Skeletal muscle tissue (tissue), 4 donors: Measurements from ENCODE around the gene KRTAP1-4. TPM values are rescaled to one million over a fixed set of nuclear protein-coding genes. Genes with fewer than 3 reads are reported as not detected.
"Not testable (repeated sequence)": the region's sequence is repeated elsewhere in the genome, so short reads cannot be mapped to it uniquely, and the experiment has no call there.

ENCODE experiments used
- H3K27ac ChIP-seq: one replicate; pipeline ENCODE4 v1.7.0; 2013; ENCODE audit warnings: mild to moderate bottlenecking, low read depth, low read length, inconsistent platforms
- H3K27me3 ChIP-seq, 3 donors: one replicate each; pipeline ENCODE4 v1.7.0; 2013; ENCODE audit warnings: low read length in 3 of 3; ENCODE audit not compliant: control insufficient read depth in 3 of 3, insufficient read depth in 3 of 3
- H3K36me3 ChIP-seq, 3 donors: one replicate each; pipeline ENCODE4 v1.7.0; 2013; ENCODE audit warnings: low read length in 3 of 3; ENCODE audit not compliant: control insufficient read depth in 3 of 3, insufficient read depth in 3 of 3
- H3K4me1 ChIP-seq, 3 donors: one replicate each; pipeline ENCODE4 v1.7.0; 2013; ENCODE audit warnings: low read length in 3 of 3, mild to moderate bottlenecking in 3 of 3; ENCODE audit not compliant: control insufficient read depth in 3 of 3, insufficient read depth in 3 of 3
- H3K4me3 ChIP-seq, 3 donors: one replicate each; pipeline ENCODE4 v1.7.0; 2013; ENCODE audit warnings: low read length in 3 of 3
- H3K9ac ChIP-seq, 3 donors: one replicate each; pipeline ENCODE4 v1.7.0; 2013; ENCODE audit warnings: low read length in 3 of 3, mild to moderate bottlenecking in 3 of 3, moderate library complexity in 2 of 3, low read depth in 1 of 3
- H3K9me3 ChIP-seq, 3 donors: one replicate each; pipeline ENCODE4 v1.7.0; 2013; ENCODE audit warnings: low read length in 3 of 3; ENCODE audit not compliant: control insufficient read depth in 3 of 3
- total RNA-seq: library from RNA; depleted of rRNA; stranded (reverse); fragments of >200 nt; gene quantifications from one replicate; pipeline ENCODE4 v1.2.3, GENCODE V29; 2014
- donor health status: Osteomylitis.

KRTAP1-4 gene
- total RNA-seq, 1 donor from 2014 or later, result not detected

GRCh38 chr17:41049110-41049509 is 19.1 kb upstream of the KRTAP1-4 start:
- no peak overlapping the region for H3K27ac ChIP-seq

GRCh38 chr17:41048441-41048840 is 18.4 kb upstream of the KRTAP1-4 start:
- no peaks in the 10 kb centered on the region for H3K4me1 ChIP-seq
- H3K9me3 ChIP-seq, result peaks cover 0 to 3% (median 0%) of the 10 kb centered on the region in 3 donors
- H3K27ac ChIP-seq, result no peak overlapping the region
- no peak overlapping the region for H3K9ac ChIP-seq
- H3K4me3 ChIP-seq, result no peak overlapping the region
- peaks cover 11 to 24% (median 14%) of the 10 kb centered on the region in 3 donors for H3K27me3 ChIP-seq
- H3K36me3 ChIP-seq, result no peaks in the 10 kb centered on the region

More at GRCh38 chr17:41049110-41049509, 19.1 kb upstream of the KRTAP1-4 start:
- H3K4me3 ChIP-seq, result no peak overlapping the region
- no peaks in the 10 kb centered on the region for H3K4me1 ChIP-seq
- peaks cover 11 to 27% (median 14%) of the 10 kb centered on the region in 3 donors for H3K27me3 ChIP-seq
- peaks cover 0 to 5% (median 0%) of the 10 kb centered on the region in 3 donors for H3K9me3 ChIP-seq
- no peak overlapping the region for H3K9ac ChIP-seq
- H3K36me3 ChIP-seq, result no peaks in the 10 kb centered on the region

GRCh38 chr17:41046735-41047465 is 16.9 kb upstream of the KRTAP1-4 start, which contains the start of gene KRTAP2-1:
Gene KRTAP2-1 (minus strand): TSS chr17:41047316. CDS start chr17:41047267, 49 bp downstream.
- not testable (repeated sequence) for H3K9ac ChIP-seq, H3K4me1 ChIP-seq
- peaks cover 11 to 24% (median 14%) of the 10 kb centered on the region in 3 donors for H3K27me3 ChIP-seq

DNA sequence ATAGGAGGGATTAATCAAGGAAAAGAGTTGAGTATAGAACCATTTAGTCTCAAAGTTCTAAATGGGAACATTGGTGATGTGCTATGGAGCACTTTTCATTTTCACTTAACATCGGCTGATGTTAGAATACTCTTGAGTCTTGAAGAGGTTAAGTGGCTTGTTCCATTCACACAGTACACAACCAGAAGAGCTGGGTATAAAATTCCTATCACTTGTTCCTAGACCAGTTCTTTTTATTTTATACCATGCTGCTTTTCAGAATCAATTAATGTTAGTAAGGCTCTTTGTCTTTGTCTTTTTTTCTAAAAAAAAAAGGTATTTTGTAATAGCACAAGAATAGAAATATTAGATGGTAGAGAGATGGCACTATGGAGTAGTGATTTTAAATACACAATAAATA is 13.0 kb upstream of the KRTAP1-4 start:
- H3K27ac ChIP-seq, result no peak overlapping the region
- H3K36me3 ChIP-seq, result no peaks in the 10 kb centered on the region
- H3K4me3 ChIP-seq, result no peak overlapping the region
- no peaks in the 10 kb centered on the region for H3K9me3 ChIP-seq
- H3K27me3 ChIP-seq, result peaks cover 1 to 14% (median 5%) of the 10 kb centered on the region in 3 donors
- H3K4me1 ChIP-seq, result no peaks in the 10 kb centered on the region
- no peak overlapping the region for H3K9ac ChIP-seq

More at GRCh38 chr17:41046735-41047465, 16.9 kb upstream of the KRTAP1-4 start, which contains the start of gene KRTAP2-1:
- H3K4me3 ChIP-seq, H3K36me3 ChIP-seq, H3K27ac ChIP-seq, H3K9me3 ChIP-seq: not testable (repeated sequence)

- H3K9me3 ChIP-seq, H3K9ac ChIP-seq, H3K4me1 ChIP-seq, H3K27ac ChIP-seq, H3K36me3 ChIP-seq, H3K27me3 ChIP-seq, H3K4me3 ChIP-seq: not testable (repeated sequence)
Measured at GRCh38 chr17:41040783-41041571, 11.0 kb upstream of the KRTAP1-4 start, which contains the start of gene KRTAP1-1. Gene KRTAP1-1 (minus strand): TSS chr17:41041450. CDS start chr17:41041397, 53 bp downstream.

- Histone ChIP-seq H3K9me3 (no peaks in the 10 kb centered on the region), H3K9ac (no peak overlapping the region), H3K4me3 (no peak overlapping the region), H3K4me1 (no peaks in the 10 kb centered on the region), H3K27ac (no peak overlapping the region), H3K36me3 (no peaks in the 10 kb centered on the region), H3K27me3 (peaks cover 0 to 5% (median 3%) of the 10 kb centered on the region in 3 donors)
Measured at GRCh38 chr17:41037853-41038350, 7.9 kb upstream of the KRTAP1-4 start.

DNA sequence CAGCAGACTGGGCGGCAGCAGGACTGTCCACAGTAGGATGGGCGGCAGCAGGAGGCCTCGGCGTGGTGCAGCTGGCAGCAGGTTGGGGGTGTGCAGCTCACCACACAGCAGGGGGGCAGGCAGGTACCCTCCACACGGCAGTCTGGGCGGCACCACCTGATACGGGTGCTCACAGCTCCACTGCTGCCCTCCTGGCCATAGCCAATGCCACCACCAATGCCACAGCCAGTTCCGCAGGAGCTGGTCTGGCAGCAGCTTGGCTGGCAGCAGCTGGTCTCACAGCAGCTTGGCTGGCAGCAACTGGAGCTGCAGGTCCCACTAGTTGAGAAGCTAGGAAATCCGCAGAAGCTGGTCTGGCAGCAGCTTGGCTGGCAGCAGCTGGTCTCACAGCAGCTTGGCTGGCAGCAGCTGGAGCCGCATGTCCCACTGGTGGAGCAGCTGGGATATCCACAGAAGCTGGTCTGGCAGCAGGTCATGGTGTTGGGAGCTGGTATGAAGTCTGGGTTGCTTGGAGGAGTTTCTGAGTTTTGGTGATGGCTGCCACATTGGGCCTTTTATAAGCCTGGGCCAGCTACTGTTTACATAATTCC is 4.4 kb upstream of the KRTAP1-4 start, which contains the start of gene KRTAP1-3:
Gene KRTAP1-3, minus strand, starts transcription at position 529 of the 590 bp plus-strand sequence. Its CDS starts 53 bp downstream, at position 476.
- not testable (repeated sequence) for H3K9me3 ChIP-seq, H3K4me1 ChIP-seq, H3K9ac ChIP-seq, H3K27ac ChIP-seq, H3K36me3 ChIP-seq, H3K4me3 ChIP-seq
- peaks cover 0 to 18% (median 11%) of the 10 kb centered on the region in 3 donors for H3K27me3 ChIP-seq

DNA sequence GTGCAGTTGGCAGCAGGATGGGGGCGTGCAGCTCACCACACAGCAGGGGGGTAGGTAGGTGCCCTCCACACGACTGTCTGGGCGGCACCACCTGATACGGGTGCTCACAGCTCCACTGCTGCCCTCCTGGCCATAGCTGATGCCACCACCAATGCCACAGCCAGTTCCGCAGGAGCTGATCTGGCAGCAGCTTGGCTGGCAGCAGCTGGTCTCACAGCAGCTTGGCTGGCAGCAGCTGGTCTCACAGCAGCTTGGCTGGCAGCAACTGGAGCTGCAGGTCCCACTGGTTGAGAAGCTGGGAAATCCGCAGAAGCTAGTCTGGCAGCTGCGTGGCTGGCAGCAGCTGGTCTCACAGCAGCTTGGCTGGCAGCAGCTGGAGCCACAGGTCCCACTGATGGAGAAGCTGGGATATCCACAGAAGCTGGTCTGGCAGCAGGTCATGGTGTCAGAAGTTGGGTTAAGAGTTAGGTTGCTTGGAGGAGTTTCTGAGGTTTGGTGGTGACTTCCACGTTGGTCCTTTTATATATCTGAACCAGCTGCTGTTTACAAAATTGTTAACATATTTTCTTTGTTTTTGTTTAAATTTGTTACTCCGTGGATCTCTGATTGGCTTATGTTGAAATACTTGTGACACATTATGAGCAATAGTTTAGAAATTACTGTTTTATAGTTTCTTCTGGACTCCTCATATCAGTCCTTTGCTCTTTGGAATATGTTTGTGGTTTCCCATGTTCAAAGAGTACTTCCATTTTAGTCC is 3.1 kb downstream of the KRTAP1-4 start, which contains the start of gene KRTAP1-5:
Gene KRTAP1-5, minus strand, starts transcription at position 494 of the 757 bp plus-strand sequence. Its CDS starts 53 bp downstream, at position 441.
- Histone ChIP-seq H3K9me3 (no peaks in the 10 kb centered on the region), H3K36me3 (no peaks in the 10 kb centered on the region), H3K9ac (no peak within 1 kb of the TSS), H3K4me1 (no peaks in the 10 kb centered on the region), H3K27ac (no peak within 1 kb of the TSS), H3K4me3 (no peak within 1 kb of the TSS), H3K27me3 (peaks cover 11 to 23% (median 18%) of the 10 kb centered on the region in 3 donors)

- no peaks in the 10 kb centered on the region for H3K36me3 ChIP-seq
- peaks cover 11 to 13% (median 12%) of the 10 kb centered on the region in 3 donors for H3K27me3 ChIP-seq
- H3K4me3 ChIP-seq, result no peak overlapping the region
- H3K9me3 ChIP-seq, result no peaks in the 10 kb centered on the region
- H3K9ac ChIP-seq, result no peak overlapping the region
- no peak overlapping the region for H3K27ac ChIP-seq
- no peaks in the 10 kb centered on the region for H3K4me1 ChIP-seq
Measured at GRCh38 chr17:41024697-41025096, 5.3 kb downstream of the KRTAP1-4 start.
